ENCODE results near the gene CBX4. TPM values are rescaled to one million over a fixed set of nuclear protein-coding genes. Genes with fewer than 3 reads are reported as not detected.

Gene CBX4
- total and polyA plus RNA-seq, 10 of the 15 experiments (the other 5 are each of a cell fraction or from before 2014, with no cell fraction given), result 0.69 to 24.6 (median 4.2) TPM

DNA sequence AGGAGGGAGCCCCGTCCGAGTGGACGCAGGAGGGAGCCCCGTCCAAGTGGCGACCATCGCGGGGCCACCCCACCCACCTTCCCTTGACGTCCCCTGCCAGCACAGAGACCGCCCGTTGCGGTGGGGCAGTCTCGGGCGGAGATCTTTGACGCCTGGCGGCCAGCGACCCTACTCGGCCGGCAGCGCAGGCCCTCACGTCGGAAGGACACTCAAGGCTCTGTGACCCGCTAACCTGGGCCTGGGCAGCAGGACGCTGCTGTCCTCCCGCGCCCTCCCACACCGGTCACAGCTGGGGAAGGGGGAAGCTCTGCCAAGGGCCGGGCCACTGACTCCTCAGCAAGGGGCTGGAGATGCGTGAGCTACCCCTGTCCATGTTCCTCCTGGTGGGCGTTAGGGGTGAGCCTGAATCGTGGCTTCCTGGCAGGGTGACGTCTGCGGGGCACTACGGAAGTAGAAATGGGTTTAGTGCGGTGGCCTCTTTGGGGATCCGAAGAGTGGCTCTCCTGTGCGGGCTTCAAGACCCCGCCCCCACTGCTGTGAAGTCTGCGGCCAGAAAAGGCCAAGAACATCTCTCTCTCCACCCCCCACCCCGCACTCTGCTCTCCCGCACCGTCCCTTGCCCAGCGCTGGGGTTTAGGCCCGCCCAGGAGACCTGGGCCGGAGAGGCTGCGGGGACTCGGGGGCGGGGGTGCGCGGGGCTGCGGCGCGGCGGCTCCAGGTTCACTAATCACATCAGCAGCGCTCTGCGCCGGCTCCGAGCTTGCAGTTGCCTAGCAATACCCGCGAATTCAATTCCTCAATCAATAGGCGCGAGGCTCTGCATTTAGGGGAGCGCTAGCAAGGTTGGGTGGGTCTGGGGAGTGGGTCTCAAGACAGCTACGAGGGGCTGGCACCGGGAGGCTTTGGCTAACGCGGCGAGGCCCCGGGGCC is 48.2 kb downstream of the CBX4 start:
- H3K9ac ChIP-seq (ENCODE audit: control insufficient read depth, insufficient read depth, low read length), result no peak overlapping the region
- ChIA-PET POLR2A (no interaction called here), SMC1A (ENCODE audit: uncharacterized antibody, unreplicated experiment) (interaction anchor here (2.6 kb wide), 1 partner anchor 179 kb away, joined by 11 read pairs; no protein-coding TSS in a partner anchor), CTCF (interaction anchor here (2.1 to 2.2 kb wide), 2 partner anchors 45 to 179 kb away, joined by 5 to 21 read pairs; no protein-coding TSS in a partner anchor), RAD21 (ENCODE audit: unreplicated experiment) (interaction anchor here (0.7 to 1.0 kb wide), 2 partner anchors 46 to 179 kb away, joined by 3 read pairs; no protein-coding TSS in a partner anchor)
- ATAC-seq, result no peak
- H3K27ac ChIP-seq (ENCODE audit: control insufficient read depth, insufficient read depth), result no peak overlapping the region
- H3K4me1 ChIP-seq (ENCODE audit: control insufficient read depth, insufficient read depth, low read length), result peaks cover 4% of the 10 kb centered on the region; the same call in 1 of the 2 replicates
- H3K36me3 ChIP-seq (ENCODE audit: control insufficient read depth in 2 of 2, insufficient read depth in 2 of 2, low read length in 1 of 2), result peaks cover 2 to 3% of the 10 kb centered on the region in 2 experiments; a peak in 2 of 4 replicates
- no peaks in the 10 kb centered on the region for H3K79me2 ChIP-seq (ENCODE audit: control insufficient read depth, insufficient read depth, low read length)
- TF ChIP-seq NFYA (IDR thresholded peaks at IDR 0.05; ENCODE audit: borderline replicate concordance, low read depth, low read length) (no peak), STAT1 (conservative IDR thresholded peaks at IDR 0.05) (no peak), SUZ12 (IDR thresholded peaks at IDR 0.05; ENCODE audit: unreplicated experiment) (peak; percentile 52)
- H2AFZ ChIP-seq (ENCODE audit: control insufficient read depth, low read depth, low read length), result no peak overlapping the region
- WGBS (ENCODE audit: insufficient coverage, insufficient replicate concordance, low lambda C conversion rate, missing lambda C conversion rate), result 32% methylated on average over 47 of the region's 68 CpGs
- no peak for FAIRE-seq
- H3K4me2 ChIP-seq (ENCODE audit: control insufficient read depth, insufficient read depth), result no peak overlapping the region
- DNase-seq (ENCODE audit: low read depth, low spot score), result no peak
- intact Hi-C loops (cut with micrococcal nuclease; ENCODE audit: unreplicated experiment) (loop anchor here (2.0 kb wide), 1 partner anchor 180 kb away; no protein-coding TSS in a partner anchor), in situ Hi-C loops (cut with MboI) (no loop called here)
- peaks cover 14 to 16% of the 10 kb centered on the region in 2 experiments; a peak in 3 of 4 replicates for H3K27me3 ChIP-seq (replicated peaks in 1 of 2; ENCODE audit: control insufficient read depth in 2 of 2, insufficient read depth in 2 of 2, low read length in 1 of 2)
- H3K9me3 ChIP-seq (replicated peaks; ENCODE audit: control insufficient read depth, insufficient read depth, low read length), result no peaks in the 10 kb centered on the region
- H3K4me3 ChIP-seq, result no peak overlapping the region
- BruUV-seq (replicated peaks), result no TSS peak
- H4K20me1 ChIP-seq (ENCODE audit: control insufficient read depth, insufficient read depth), result no peaks in the 10 kb centered on the region
